Ovary (tissue), 3 donors: ENCODE results near the gene RAX.

Source experiments
- CTCF ChIP-seq, 3 donors: fragments of 450-650 bp in 2 of 3; fragments of 200-600 bp in 1 of 3; IDR thresholded peaks; one replicate each; pipeline versions ENCODE4 v1.5.1 to v1.8.0; 2016 to 2022; ENCODE audit warnings: antibody characterized with exemption in 3 of 3, mild to moderate bottlenecking in 1 of 3
- EP300 ChIP-seq: sonication (generic); formaldehyde crosslinking; IDR thresholded peaks from one replicate; pipeline ENCODE4 v1.6.1; 2017; ENCODE audit warnings: antibody characterized with exemption
- POLR2A ChIP-seq: fragments of 450-650 bp; IDR thresholded peaks from one replicate; pipeline ENCODE4 v1.6.1; 2017; ENCODE audit warnings: antibody characterized with exemption, mild to moderate bottlenecking, moderate library complexity
- donor health status: DM: no; HTN: no; CAD: no.

GRCh38 chr18:59233017-59233410 is 40.2 kb downstream of the RAX start:
- TF ChIP-seq CTCF (IDR thresholded peaks at IDR 0.05) (no peak), POLR2A (no peak), EP300 (no peak)
